ENCODE data around the gene CDK19. TPM values are rescaled to one million over a fixed set of nuclear protein-coding genes. Genes with fewer than 3 reads are reported as not detected.

Gene CDK19
- total RNA-seq, 1 donor from 2014 or later: 26.6 TPM

DNA sequence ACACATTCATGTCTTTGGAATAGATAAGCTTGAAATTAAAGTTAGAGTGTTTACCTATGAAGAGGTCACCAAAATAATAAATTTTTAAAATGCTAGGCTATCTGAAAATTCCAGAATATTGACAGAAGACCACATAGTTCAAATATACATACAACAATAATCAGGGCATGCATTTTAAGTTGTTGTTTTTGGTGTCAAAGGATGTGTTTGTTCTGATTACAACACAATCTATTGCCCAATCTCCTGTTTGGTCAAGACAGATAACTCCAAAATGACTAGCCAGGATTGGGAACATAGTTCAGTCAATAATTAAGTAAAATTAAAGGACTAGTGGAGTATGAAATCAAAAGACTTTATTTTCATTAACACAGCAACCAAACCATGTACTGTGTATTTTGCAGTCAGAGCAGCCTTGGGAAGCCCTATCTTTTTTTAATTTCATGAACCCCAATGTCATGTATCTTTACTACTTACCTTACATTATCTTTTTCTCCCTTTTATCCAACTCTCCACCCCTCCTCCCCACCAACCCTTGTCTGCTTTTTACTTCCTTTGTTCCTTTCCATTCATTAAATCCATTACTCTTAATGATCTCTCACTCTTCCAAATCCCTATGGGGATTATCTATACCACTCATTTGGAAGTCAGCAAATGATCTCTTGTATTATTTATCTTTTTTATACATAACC lies 111.2 kb downstream of the CDK19 start:
- Histone ChIP-seq H3K36me3 (no peaks in the 10 kb centered on the region), H3K9me3 (no peaks in the 10 kb centered on the region), H3K27me3 (no peaks in the 10 kb centered on the region), H3K27ac (no peak overlapping the region), H3K4me3 (no peak overlapping the region), H3K4me1 (peaks cover 12% of the 10 kb centered on the region)
- intact Hi-C loops (cut with DNase I): no loop called here
- no peak for TF ChIP-seq CTCF (IDR thresholded peaks at IDR 0.05)
- ATAC-seq: no peak
- DNase-seq: no peak

GRCh38 chr6:110703010-110703905 lies 112.0 kb downstream of the CDK19 start:
- TF ChIP-seq CTCF (IDR thresholded peaks at IDR 0.05): no peak
- Histone ChIP-seq H3K4me1 (peaks cover 12% of the 10 kb centered on the region), H3K4me3 (no peak overlapping the region), H3K36me3 (no peaks in the 10 kb centered on the region), H3K27ac (no peak overlapping the region), H3K27me3 (no peaks in the 10 kb centered on the region), H3K9me3 (no peaks in the 10 kb centered on the region)
- intact Hi-C loops (cut with DNase I): no loop called here
- DNase-seq (no peak), ATAC-seq (no peak)

DNA sequence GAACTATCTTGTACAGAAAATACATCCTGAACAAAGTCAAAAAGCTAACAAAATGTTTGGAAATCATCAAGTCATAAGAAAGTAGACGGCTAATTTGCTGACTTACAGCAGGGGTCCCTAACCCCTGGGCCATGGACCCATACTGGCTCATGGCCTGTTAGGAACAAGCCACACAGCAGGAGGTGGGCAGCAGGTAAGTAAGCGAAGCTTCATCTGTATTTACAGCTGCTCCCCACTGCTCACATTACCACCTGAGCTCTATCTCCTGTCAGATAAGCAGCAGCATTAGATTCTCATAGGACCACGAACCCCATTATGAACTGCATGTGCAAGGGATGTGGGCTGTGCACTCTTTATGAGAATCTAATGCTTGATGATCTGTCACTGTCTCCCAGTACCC lies 115.5 kb downstream of the CDK19 start:
- no peaks in the 10 kb centered on the region for H3K27me3 ChIP-seq
- peaks cover 12% of the 10 kb centered on the region for H3K4me1 ChIP-seq
- H3K27ac ChIP-seq: no peak overlapping the region
- DNase-seq (no peak), ATAC-seq (no peak)
- H3K36me3 ChIP-seq: no peaks in the 10 kb centered on the region
- no peak for TF ChIP-seq CTCF (IDR thresholded peaks at IDR 0.05)
- no peak overlapping the region for H3K4me3 ChIP-seq
- H3K9me3 ChIP-seq: no peaks in the 10 kb centered on the region
- intact Hi-C loops (cut with DNase I): no loop called here

DNA sequence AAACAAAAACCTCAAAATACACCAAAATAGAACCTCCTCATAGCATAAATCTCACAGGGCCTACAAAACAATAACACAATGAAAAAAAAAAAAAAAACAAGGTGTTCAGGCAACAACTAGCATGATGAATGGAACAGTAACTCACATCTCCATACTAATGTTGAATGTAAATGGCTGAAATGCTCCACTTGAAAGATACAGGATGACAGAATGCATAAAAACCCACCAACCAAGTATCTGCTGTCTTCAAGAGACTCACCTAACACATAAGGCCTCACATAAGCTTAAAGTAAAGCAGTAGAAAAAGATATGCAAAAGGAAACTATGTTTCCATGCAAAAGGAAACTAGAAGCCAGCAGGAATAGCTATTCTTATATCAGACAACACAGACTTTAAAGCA lies 121.3 kb downstream of the CDK19 start:
- TF ChIP-seq CTCF (IDR thresholded peaks at IDR 0.05): no peak
- no peak overlapping the region for H3K27ac ChIP-seq
- H3K27me3 ChIP-seq: no peaks in the 10 kb centered on the region
- peaks cover 5% of the 10 kb centered on the region for H3K4me1 ChIP-seq
- H3K4me3 ChIP-seq: no peak overlapping the region
- H3K9me3 ChIP-seq: no peaks in the 10 kb centered on the region
- no peaks in the 10 kb centered on the region for H3K36me3 ChIP-seq
- intact Hi-C loops (cut with DNase I): no loop called here
- DNase-seq (no peak), ATAC-seq (no peak)

- H3K4me1 ChIP-seq: peaks cover 6% of the 10 kb centered on the region
- intact Hi-C loops (cut with DNase I): no loop called here
- H3K4me3 ChIP-seq: no peak overlapping the region
- no peaks in the 10 kb centered on the region for H3K36me3 ChIP-seq
- no peak for TF ChIP-seq CTCF (IDR thresholded peaks at IDR 0.05)
- no peaks in the 10 kb centered on the region for H3K27me3 ChIP-seq
- ATAC-seq (no peak), DNase-seq (no peak)
- H3K9me3 ChIP-seq: no peaks in the 10 kb centered on the region
- no peak overlapping the region for H3K27ac ChIP-seq
These were observed 122.0 kb downstream of the CDK19 start for GRCh38 chr6:110693296-110693695.
